ENCODE measurements around the gene VASP.

DNA sequence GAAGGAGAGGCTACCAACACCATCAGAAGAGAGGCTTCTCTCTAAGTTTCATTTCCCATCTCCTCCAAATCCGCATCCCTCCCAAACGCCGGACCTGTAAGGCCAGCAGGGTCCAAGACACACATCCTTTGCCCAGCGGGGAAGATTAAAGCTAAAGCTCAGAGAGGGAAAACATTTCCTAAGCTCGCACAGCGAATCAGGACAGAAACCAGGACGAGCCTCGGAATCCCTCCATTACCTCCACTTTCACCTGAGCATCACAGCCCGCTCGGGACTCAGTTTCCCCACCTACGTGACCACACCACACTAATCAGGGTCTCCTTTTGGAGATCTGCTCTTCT, 40.2 kb upstream of the VASP start:
- TF ChIP-seq ZFP30 (CRISPR knock-in tag; IDR thresholded peaks at IDR 0.05) (no peak), ISL1 (CRISPR knock-in tag; IDR thresholded peaks at IDR 0.05) (no peak), ARNTL (CRISPR knock-in tag; IDR thresholded peaks at IDR 0.05; ENCODE audit: borderline replicate concordance, low read depth) (no peak), TCF4 (CRISPR knock-in tag; IDR thresholded peaks at IDR 0.05; ENCODE audit: borderline replicate concordance) (no peak), OSR1 (CRISPR knock-in tag; IDR thresholded peaks at IDR 0.05) (no peak), ZFP3 (CRISPR knock-in tag; IDR thresholded peaks at IDR 0.05) (no peak)
- TF ChIP-seq, protein P1, sequence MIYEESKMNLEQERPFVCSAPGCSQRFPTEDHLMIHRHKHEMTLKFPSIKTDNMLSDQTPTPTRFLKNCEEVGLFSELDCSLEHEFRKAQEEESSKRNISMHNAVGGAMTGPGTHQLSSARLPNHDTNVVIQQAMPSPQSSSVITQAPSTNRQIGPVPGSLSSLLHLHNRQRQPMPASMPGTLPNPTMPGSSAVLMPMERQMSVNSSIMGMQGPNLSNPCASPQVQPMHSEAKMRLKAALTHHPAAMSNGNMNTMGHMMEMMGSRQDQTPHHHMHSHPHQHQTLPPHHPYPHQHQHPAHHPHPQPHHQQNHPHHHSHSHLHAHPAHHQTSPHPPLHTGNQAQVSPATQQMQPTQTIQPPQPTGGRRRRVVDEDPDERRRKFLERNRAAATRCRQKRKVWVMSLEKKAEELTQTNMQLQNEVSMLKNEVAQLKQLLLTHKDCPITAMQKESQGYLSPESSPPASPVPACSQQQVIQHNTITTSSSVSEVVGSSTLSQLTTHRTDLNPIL (CRISPR knock-in tag; IDR thresholded peaks at IDR 0.05; ENCODE audit: low read depth) = no peak

All from SK-N-SH treated with all-trans-retinoic acid at 6 μM for 48 hours (cell line).